ENCODE results near the gene HSPE1. TPM values are rescaled to one million over a fixed set of nuclear protein-coding genes. Genes with fewer than 3 reads are reported as not detected.

The HSPE1 gene
- total and polyA plus RNA-seq, 2 donors (not counting 1 experiment from before 2014, with no cell fraction given), result 87.0 to 147 TPM

DNA sequence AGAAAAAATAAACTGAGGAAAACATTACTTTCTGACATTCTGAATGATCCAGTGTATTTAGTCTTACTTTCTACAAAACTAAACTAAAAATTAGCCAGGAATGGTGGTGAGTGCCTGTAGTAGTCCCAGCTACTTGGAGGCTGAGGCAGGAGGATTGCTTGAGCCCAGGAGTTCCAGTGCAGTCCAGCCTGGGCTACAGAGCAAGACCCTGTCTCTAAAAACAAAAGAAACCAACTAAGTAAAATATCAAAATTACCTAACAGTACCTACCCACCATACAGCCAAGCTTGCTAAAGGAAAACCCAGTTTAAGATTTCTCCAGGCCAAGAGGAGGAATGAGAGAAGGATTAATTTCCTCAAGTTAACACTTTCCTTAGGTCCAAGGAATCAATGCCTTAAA lies 3.5 kb upstream of the HSPE1 start:
- Histone ChIP-seq H3K36me3 (ENCODE audit: control insufficient read depth, insufficient read depth, low read length) (peaks cover 8% of the 10 kb centered on the region), H3K4me2 (ENCODE audit: extremely low read depth, insufficient read depth, low read length) (peak overlapping the region; percentile 42), H3K4me1 (ENCODE audit: control insufficient read depth, extremely low read depth, insufficient read depth, low read length) (peaks cover 4% of the 10 kb centered on the region), H3K27ac (ENCODE audit: insufficient read depth, low read length) (no peak overlapping the region), H2AFZ (ENCODE audit: low read length) (no peak overlapping the region), H3K27me3 (ENCODE audit: control insufficient read depth, insufficient read depth, low read length) (no peaks in the 10 kb centered on the region), H3K79me2 (ENCODE audit: control insufficient read depth, insufficient read depth, low read length) (peaks cover 62% of the 10 kb centered on the region), H3K9me3 (ENCODE audit: control insufficient read depth, insufficient read depth, low read depth, low read length) (no peaks in the 10 kb centered on the region), H4K20me1 (ENCODE audit: control insufficient read depth, extremely low read depth, insufficient read depth, low read length) (no peaks in the 10 kb centered on the region), H3K4me3 (replicated peaks in 1 of 4; ENCODE audit: control extremely low read depth in 1 of 4, insufficient read depth in 1 of 4, low read depth in 3 of 4, low read length in 4 of 4) (peak overlapping the region in 1 of 4 experiments; percentile 96), H3K9ac (ENCODE audit: insufficient read depth, low read length) (no peak overlapping the region)
- TF ChIP-seq, protein P1, sequence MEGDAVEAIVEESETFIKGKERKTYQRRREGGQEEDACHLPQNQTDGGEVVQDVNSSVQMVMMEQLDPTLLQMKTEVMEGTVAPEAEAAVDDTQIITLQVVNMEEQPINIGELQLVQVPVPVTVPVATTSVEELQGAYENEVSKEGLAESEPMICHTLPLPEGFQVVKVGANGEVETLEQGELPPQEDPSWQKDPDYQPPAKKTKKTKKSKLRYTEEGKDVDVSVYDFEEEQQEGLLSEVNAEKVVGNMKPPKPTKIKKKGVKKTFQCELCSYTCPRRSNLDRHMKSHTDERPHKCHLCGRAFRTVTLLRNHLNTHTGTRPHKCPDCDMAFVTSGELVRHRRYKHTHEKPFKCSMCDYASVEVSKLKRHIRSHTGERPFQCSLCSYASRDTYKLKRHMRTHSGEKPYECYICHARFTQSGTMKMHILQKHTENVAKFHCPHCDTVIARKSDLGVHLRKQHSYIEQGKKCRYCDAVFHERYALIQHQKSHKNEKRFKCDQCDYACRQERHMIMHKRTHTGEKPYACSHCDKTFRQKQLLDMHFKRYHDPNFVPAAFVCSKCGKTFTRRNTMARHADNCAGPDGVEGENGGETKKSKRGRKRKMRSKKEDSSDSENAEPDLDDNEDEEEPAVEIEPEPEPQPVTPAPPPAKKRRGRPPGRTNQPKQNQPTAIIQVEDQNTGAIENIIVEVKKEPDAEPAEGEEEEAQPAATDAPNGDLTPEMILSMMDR (conservative IDR thresholded peaks at IDR 0.05 in 1 of 2, IDR thresholded peaks at IDR 0.05 in 1 of 2; ENCODE audit: low read depth in 1 of 2, low read length in 2 of 2), result no peak
- TF ChIP-seq EZH2 (IDR thresholded peaks at IDR 0.05; ENCODE audit: low read length, missing control alignments), result no peak
- no peak for DNase-seq (ENCODE audit: low read depth in 2 of 2)

- H3K4me3 ChIP-seq (replicated peaks in 1 of 4; ENCODE audit: control extremely low read depth in 1 of 4, insufficient read depth in 1 of 4, low read depth in 3 of 4, low read length in 4 of 4), result peak overlapping the region in 3 of 4 experiments; percentile 89 to 96 (median 93)
- DNase-seq (ENCODE audit: low read depth in 2 of 2), result no peak
- H4K20me1 ChIP-seq (ENCODE audit: control insufficient read depth, extremely low read depth, insufficient read depth, low read length), result no peaks in the 10 kb centered on the region
- H3K9me3 ChIP-seq (ENCODE audit: control insufficient read depth, insufficient read depth, low read depth, low read length), result no peaks in the 10 kb centered on the region
- peaks cover 8% of the 10 kb centered on the region for H3K36me3 ChIP-seq (ENCODE audit: control insufficient read depth, insufficient read depth, low read length)
- peaks cover 4% of the 10 kb centered on the region for H3K4me1 ChIP-seq (ENCODE audit: control insufficient read depth, extremely low read depth, insufficient read depth, low read length)
- H3K79me2 ChIP-seq (ENCODE audit: control insufficient read depth, insufficient read depth, low read length), result peaks cover 68% of the 10 kb centered on the region
- H3K27me3 ChIP-seq (ENCODE audit: control insufficient read depth, insufficient read depth, low read length), result no peaks in the 10 kb centered on the region
- TF ChIP-seq, protein P1 (conservative IDR thresholded peaks at IDR 0.05 in 1 of 2, IDR thresholded peaks at IDR 0.05 in 1 of 2; ENCODE audit: low read depth in 1 of 2, low read length in 2 of 2), result no peak
- TF ChIP-seq EZH2 (IDR thresholded peaks at IDR 0.05; ENCODE audit: low read length, missing control alignments), result no peak
- no peak overlapping the region for H3K27ac ChIP-seq (ENCODE audit: insufficient read depth, low read length)
- H3K9ac ChIP-seq (ENCODE audit: insufficient read depth, low read length), result no peak overlapping the region
- peak overlapping the region; percentile 93 for H3K4me2 ChIP-seq (ENCODE audit: extremely low read depth, insufficient read depth, low read length)
- no peak overlapping the region for H2AFZ ChIP-seq (ENCODE audit: low read length)
Observed at GRCh38 chr2:197497326-197497725, 2.9 kb upstream of the HSPE1 start.

DNA sequence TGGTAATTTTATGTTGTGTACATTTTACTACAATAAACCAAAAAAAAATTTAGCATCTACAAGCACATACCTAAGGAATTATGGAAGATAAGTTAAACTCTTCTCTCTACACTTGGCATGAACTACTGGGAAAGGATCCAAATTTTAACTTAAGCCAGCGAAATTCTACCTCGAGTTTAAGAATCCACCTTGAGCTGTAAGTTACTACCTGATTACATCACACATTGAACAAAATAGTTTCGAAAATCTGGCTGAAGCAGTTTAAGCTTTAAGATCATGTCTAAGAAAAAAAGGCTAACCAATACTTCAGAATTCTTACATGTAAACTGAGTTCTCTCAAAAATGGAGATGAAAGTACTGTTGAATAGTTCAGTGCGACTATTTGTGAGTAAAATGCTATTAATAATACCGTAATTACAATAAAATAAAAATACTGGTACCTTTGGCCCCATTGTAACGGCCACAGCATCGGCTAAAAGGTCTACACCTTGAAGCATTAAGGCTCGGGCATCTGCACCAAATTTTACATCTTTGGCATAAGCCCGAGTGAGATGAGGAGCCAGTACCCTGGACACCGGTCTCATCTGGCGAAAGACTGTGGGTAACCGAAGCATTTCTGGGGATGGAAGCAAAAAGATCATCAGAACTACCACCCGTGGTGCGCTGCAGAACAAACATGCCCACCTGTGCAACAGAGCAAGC lies 1.8 kb upstream of the HSPE1 start:
- no peak overlapping the region for H2AFZ ChIP-seq (ENCODE audit: low read length)
- no peaks in the 10 kb centered on the region for H4K20me1 ChIP-seq (ENCODE audit: control insufficient read depth, extremely low read depth, insufficient read depth, low read length)
- peak overlapping the region; percentile 96 for H3K27ac ChIP-seq (ENCODE audit: insufficient read depth, low read length)
- H3K79me2 ChIP-seq (ENCODE audit: control insufficient read depth, insufficient read depth, low read length), result peaks cover 76% of the 10 kb centered on the region
- H3K36me3 ChIP-seq (ENCODE audit: control insufficient read depth, insufficient read depth, low read length), result peaks cover 8% of the 10 kb centered on the region
- H3K9me3 ChIP-seq (ENCODE audit: control insufficient read depth, insufficient read depth, low read depth, low read length), result no peaks in the 10 kb centered on the region
- peak overlapping the region; percentile 89 for H3K9ac ChIP-seq (ENCODE audit: insufficient read depth, low read length)
- TF ChIP-seq, protein P1 (conservative IDR thresholded peaks at IDR 0.05 in 1 of 2, IDR thresholded peaks at IDR 0.05 in 1 of 2; ENCODE audit: low read depth in 1 of 2, low read length in 2 of 2), result no peak
- no peak for TF ChIP-seq EZH2 (IDR thresholded peaks at IDR 0.05; ENCODE audit: low read length, missing control alignments)
- DNase-seq (ENCODE audit: low read depth in 2 of 2), result peak in 1 of 2 donors; percentile 31
- H3K27me3 ChIP-seq (ENCODE audit: control insufficient read depth, insufficient read depth, low read length), result no peaks in the 10 kb centered on the region
- H3K4me3 ChIP-seq (replicated peaks in 1 of 4; ENCODE audit: control extremely low read depth in 1 of 4, insufficient read depth in 1 of 4, low read depth in 3 of 4, low read length in 4 of 4), result peak overlapping the region; percentile 89 to 96 (median 92)
- peak overlapping the region; percentile 93 for H3K4me2 ChIP-seq (ENCODE audit: extremely low read depth, insufficient read depth, low read length)
- peaks cover 4% of the 10 kb centered on the region for H3K4me1 ChIP-seq (ENCODE audit: control insufficient read depth, extremely low read depth, insufficient read depth, low read length)

Measured in fibroblast of lung (primary cell).